Common myeloid progenitor, CD34-positive (primary cell): Measurements from ENCODE around the gene LYSMD2.

Experiments
- CTCF ChIA-PET: fragments of 350-600 bp; sonication (Branson Sonifier 250); formaldehyde crosslinking; loops from one replicate; lab custom pipeline; 2021; ENCODE audit warnings: antibody characterized with exemption; lab: Charles Lee
- POLR2A ChIA-PET: fragments of 350-600 bp; sonication (Branson Sonifier 250); formaldehyde crosslinking; loops from one replicate; lab custom pipeline; 2021; ENCODE audit warnings: antibody characterized with exemption; lab: Charles Lee
- DNase-seq, 3 donors: peaks; one replicate each; pipeline versions ENCODE4 v3.0.0 to v3.0.0-alpha.2; 2013
- H3K27ac ChIP-seq, 2 experiments: 1 replicate in 1 of 2; 2 replicates in 1 of 2; pipeline ENCODE4 v1.7.0; 2013; ENCODE audit warnings: inconsistent platforms in 2 of 2, low read length in 2 of 2, mild to moderate bottlenecking in 2 of 2, low read depth in 1 of 2, moderate library complexity in 1 of 2; ENCODE audit not compliant: severe bottlenecking in 2 of 2, insufficient read depth in 1 of 2, poor library complexity in 1 of 2
- H3K27me3 ChIP-seq, 5 experiments: replicated peaks in 2 of 5; 1 replicate in 3 of 5; 2 replicates in 2 of 5; pipeline versions ENCODE4 v1.6.1 to v1.7.0; 2013; ENCODE audit warnings: low read length in 4 of 5, mild to moderate bottlenecking in 2 of 5, moderate library complexity in 2 of 5, inconsistent platforms in 1 of 5; ENCODE audit not compliant: insufficient read depth in 5 of 5, control insufficient read depth in 4 of 5
- H3K36me3 ChIP-seq, 4 experiments: 1 replicate in 2 of 4; 2 replicates in 2 of 4; pipeline versions ENCODE4 v1.6.1 to v1.7.0; 2013; ENCODE audit warnings: low read length in 3 of 4, control low read depth in 1 of 4, mild to moderate bottlenecking in 1 of 4; ENCODE audit not compliant: control insufficient read depth in 4 of 4, insufficient read depth in 4 of 4
- H3K4me1 ChIP-seq, 4 experiments: 1 replicate in 3 of 4; 2 replicates in 1 of 4; pipeline versions ENCODE4 v1.6.1 to v1.7.1; 2013; ENCODE audit warnings: low read length in 3 of 4, mild to moderate bottlenecking in 3 of 4, control low read depth in 1 of 4, inconsistent platforms in 1 of 4, moderate library complexity in 1 of 4; ENCODE audit not compliant: control insufficient read depth in 4 of 4, insufficient read depth in 4 of 4; ENCODE audit errors: control extremely low read depth in 1 of 4
- H3K4me3 ChIP-seq, 7 experiments: 1 replicate in 4 of 7; 2 replicates in 3 of 7; pipeline versions ENCODE4 v1.5.1 to v1.7.0; 2013; ENCODE audit warnings: mild to moderate bottlenecking in 7 of 7, low read length in 6 of 7, moderate library complexity in 6 of 7, inconsistent platforms in 2 of 7, low read depth in 2 of 7, control low read depth in 1 of 7; ENCODE audit not compliant: insufficient read depth in 4 of 7, control insufficient read depth in 1 of 7; ENCODE audit errors: extremely low read depth in 1 of 7
- H3K9me3 ChIP-seq, 5 experiments: 1 replicate in 4 of 5; 2 replicates in 1 of 5; pipeline versions ENCODE4 v1.6.1 to v1.7.1; 2013; ENCODE audit warnings: low read length in 4 of 5, mild to moderate bottlenecking in 2 of 5, inconsistent platforms in 1 of 5, low read depth in 1 of 5, moderate library complexity in 1 of 5; ENCODE audit not compliant: control insufficient read depth in 4 of 5, insufficient read depth in 2 of 5; ENCODE audit errors: control extremely low read depth in 1 of 5
- WGBS: methylation state at CpG from one replicate; pipeline ENCODE4 v1.1.5; 2013; ENCODE audit not compliant: insufficient coverage; 5-methylcytosine and 5-hydroxymethylcytosine counted together

Gene LYSMD2

DNA sequence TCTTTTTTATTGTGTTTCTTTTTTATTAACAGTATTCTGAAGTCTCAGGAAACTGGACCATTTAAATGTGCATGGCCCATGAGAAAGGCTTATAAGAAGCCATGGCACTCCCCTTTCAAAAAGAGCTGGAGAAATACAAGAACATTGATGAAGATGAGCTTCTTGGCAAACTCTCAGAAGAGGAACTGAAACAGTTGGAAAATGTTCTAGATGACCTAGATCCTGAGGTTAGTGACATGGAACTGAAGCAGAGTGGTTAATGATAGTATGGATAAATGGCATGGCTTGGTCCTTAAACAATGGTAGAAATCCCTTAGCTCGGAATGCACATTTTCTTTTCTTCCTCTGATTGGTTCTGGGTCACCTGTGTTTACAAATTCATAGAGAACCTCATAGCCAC lies 28.9 kb upstream of the LYSMD2 start:
- WGBS = no CpG with 5 or more reads among the region's 1 CpG
- Histone ChIP-seq H3K9me3 (no peaks in the 10 kb centered on the region), H3K27me3 (no peaks in the 10 kb centered on the region), H3K36me3 (peaks cover 4 to 21% (median 13%) of the 10 kb centered on the region in 4 experiments), H3K4me3 (no peak overlapping the region), H3K4me1 (peaks cover 0 to 7% (median 7%) of the 10 kb centered on the region in 4 experiments), H3K27ac (no peak overlapping the region)
- ChIA-PET CTCF (interaction anchor here (1.1 to 3.5 kb wide), 4 partner anchors 9 to 117 kb away, joined by 3 to 17 read pairs (median 5); no protein-coding TSS in a partner anchor), POLR2A (no interaction called here)
- no peak for DNase-seq

DNA sequence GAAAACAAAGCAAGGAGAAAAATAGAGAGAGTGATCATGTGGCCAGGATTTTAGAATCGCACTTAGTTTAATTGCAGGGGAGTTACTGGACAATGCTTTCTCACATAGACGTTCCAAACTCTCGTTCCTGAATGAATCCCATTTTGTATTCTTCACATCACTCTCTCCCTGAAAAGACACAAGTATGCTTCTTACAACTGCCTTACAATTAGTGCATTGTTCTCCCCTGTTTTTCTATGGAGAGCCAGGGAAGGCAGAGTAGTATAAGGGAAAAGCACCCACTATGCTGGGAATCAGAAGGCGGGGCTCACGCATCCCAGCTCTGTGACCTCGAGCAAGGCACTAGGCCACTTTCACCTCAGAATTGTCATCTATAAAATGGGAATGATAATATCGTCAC lies 28.3 kb upstream of the LYSMD2 start:
- ChIA-PET CTCF (interaction anchor here (1.1 to 3.5 kb wide), 3 partner anchors 11 to 116 kb away, joined by 3 to 17 read pairs (median 5); no protein-coding TSS in a partner anchor), POLR2A (no interaction called here)
- 100% methylated on average over 6 of the region's 7 CpGs for WGBS
- Histone ChIP-seq H3K27me3 (no peaks in the 10 kb centered on the region), H3K9me3 (no peaks in the 10 kb centered on the region), H3K4me1 (peaks cover 0 to 7% (median 7%) of the 10 kb centered on the region in 4 experiments), H3K36me3 (peaks cover 4 to 21% (median 13%) of the 10 kb centered on the region in 4 experiments), H3K27ac (no peak overlapping the region), H3K4me3 (no peak overlapping the region)
- DNase-seq = no peak

DNA sequence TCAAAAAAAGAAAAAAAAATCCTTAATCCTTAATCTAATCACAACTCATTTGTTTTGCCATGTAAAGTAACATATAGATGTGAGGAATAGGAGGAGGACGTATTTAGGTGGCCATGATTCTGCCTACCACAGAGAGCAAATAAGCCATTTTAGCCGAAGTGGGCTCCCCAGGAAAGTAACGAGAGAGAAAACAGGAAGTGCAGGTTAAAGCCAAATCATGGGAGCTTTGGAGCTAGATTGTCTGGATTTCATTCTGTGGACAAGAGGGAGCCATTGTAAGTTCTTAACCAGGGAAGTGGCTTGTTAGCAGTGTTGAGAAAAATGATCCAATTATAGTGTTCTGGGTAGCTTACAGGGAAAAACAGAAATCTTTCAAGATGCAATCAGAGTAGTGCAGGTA lies 23.4 kb upstream of the LYSMD2 start:
- no peaks in the 10 kb centered on the region for H3K36me3 ChIP-seq
- DNase-seq = no peak
- H3K4me1 ChIP-seq = peaks cover 0 to 11% (median 10%) of the 10 kb centered on the region in 4 experiments
- POLR2A ChIA-PET = no interaction called here
- CTCF ChIA-PET = interaction anchor here (1.8 to 2.9 kb wide), 2 partner anchors 15 to 111 kb away, joined by 6 to 11 read pairs; no protein-coding TSS in a partner anchor
- H3K27ac ChIP-seq = no peak overlapping the region
- WGBS = 16% methylated on average over 2 of the region's 3 CpGs
- peaks cover 0 to 1% (median 0%) of the 10 kb centered on the region in 5 experiments for H3K27me3 ChIP-seq
- peaks cover 0 to 3% (median 0%) of the 10 kb centered on the region in 5 experiments for H3K9me3 ChIP-seq
- H3K4me3 ChIP-seq = no peak overlapping the region

GRCh38 chr15:51759557-51760070 lies 22.2 kb upstream of the LYSMD2 start:
- peaks cover 0 to 3% (median 0%) of the 10 kb centered on the region in 5 experiments for H3K9me3 ChIP-seq
- peaks cover 0 to 1% (median 0%) of the 10 kb centered on the region in 5 experiments for H3K27me3 ChIP-seq
- peaks cover 0 to 2% (median 0%) of the 10 kb centered on the region in 4 experiments for H3K36me3 ChIP-seq
- ChIA-PET CTCF (no interaction called here), POLR2A (no interaction called here)
- no peak for DNase-seq
- H3K4me1 ChIP-seq = peaks cover 0 to 20% (median 16%) of the 10 kb centered on the region in 4 experiments
- WGBS = 90% methylated on average over 2 of the region's 3 CpGs
- H3K27ac ChIP-seq = no peak overlapping the region
- no peak overlapping the region for H3K4me3 ChIP-seq

- Histone ChIP-seq H3K27ac (no peak overlapping the region), H3K9me3 (peaks cover 0 to 3% (median 0%) of the 10 kb centered on the region in 5 experiments), H3K27me3 (peaks cover 0 to 1% (median 0%) of the 10 kb centered on the region in 5 experiments), H3K4me3 (no peak overlapping the region), H3K4me1 (peaks cover 0 to 26% (median 17%) of the 10 kb centered on the region in 4 experiments), H3K36me3 (peaks cover 0 to 2% (median 0%) of the 10 kb centered on the region in 4 experiments)
- ChIA-PET POLR2A (no interaction called here), CTCF (interaction anchor here (0.8 to 3.9 kb wide), 4 partner anchors 14 to 403 kb away, joined by 3 to 28 read pairs (median 7); no protein-coding TSS in a partner anchor)
- WGBS = 86% methylated on average over 1 of the region's 1 CpG
- no peak for DNase-seq
These were observed 21.2 kb upstream of the LYSMD2 start for GRCh38 chr15:51758645-51759044.

DNA sequence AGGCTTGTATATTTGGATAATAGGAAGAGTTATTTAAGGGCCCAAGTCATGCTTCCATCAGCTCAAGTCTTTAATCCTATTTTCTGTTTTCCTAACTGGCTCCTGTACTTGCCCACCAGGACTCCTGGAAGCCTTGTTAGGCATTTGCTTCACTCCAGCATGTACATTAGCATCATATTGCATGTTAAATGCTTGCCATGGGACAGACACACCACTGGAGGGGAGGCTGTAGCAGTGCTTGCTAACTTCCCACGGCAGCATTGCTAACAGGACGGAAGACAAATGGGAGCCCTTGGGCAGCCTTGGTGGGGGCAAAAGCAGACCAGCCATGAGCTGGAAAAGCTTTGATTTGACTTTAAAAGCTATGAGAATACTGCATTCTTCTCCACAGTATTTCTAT lies 20.0 kb upstream of the LYSMD2 start:
- ChIA-PET POLR2A (no interaction called here), CTCF (interaction anchor here (0.6 to 3.9 kb wide), 9 partner anchors 9 to 405 kb away, joined by 3 to 28 read pairs (median 3); no protein-coding TSS in a partner anchor)
- H3K27ac ChIP-seq = no peak overlapping the region
- peaks cover 0 to 36% (median 23%) of the 10 kb centered on the region in 4 experiments for H3K4me1 ChIP-seq
- peaks cover 0 to 1% (median 0%) of the 10 kb centered on the region in 5 experiments for H3K27me3 ChIP-seq
- peaks cover 0 to 2% (median 0%) of the 10 kb centered on the region in 4 experiments for H3K36me3 ChIP-seq
- no peak for DNase-seq
- WGBS = 100% methylated on average over 2 of the region's 2 CpGs
- H3K4me3 ChIP-seq = no peak overlapping the region
- H3K9me3 ChIP-seq = peaks cover 0 to 3% (median 0%) of the 10 kb centered on the region in 5 experiments

- H3K4me3 ChIP-seq = peak overlapping the region in 1 of 7 experiments; percentile 13
- POLR2A ChIA-PET = no interaction called here
- peaks cover 0 to 1% (median 0%) of the 10 kb centered on the region in 5 experiments for H3K27me3 ChIP-seq
- CTCF ChIA-PET = interaction anchor here (1.2 to 3.9 kb wide), 6 partner anchors 10 to 106 kb away, joined by 3 to 28 read pairs (median 7); partner anchors contain the start of gene LYSMD2
- peaks cover 3 to 43% (median 30%) of the 10 kb centered on the region in 4 experiments for H3K4me1 ChIP-seq
- H3K27ac ChIP-seq = no peak overlapping the region
- WGBS = 50% methylated on average over 1 of the region's 4 CpGs
- peaks cover 0 to 3% (median 0%) of the 10 kb centered on the region in 5 experiments for H3K9me3 ChIP-seq
- peaks cover 0 to 2% (median 0%) of the 10 kb centered on the region in 4 experiments for H3K36me3 ChIP-seq
- DNase-seq = peak in 1 of 3 donors; percentile 40
These were observed 19.0 kb upstream of the LYSMD2 start for GRCh38 chr15:51756482-51756881.
